HL-60/S4 treated with retinoic acid at 250 ng/mL for 4 days and 3 days (cell line): ENCODE results near the gene PRDM12.

Source experiments
- in situ Hi-C: fragments of 300-500 bp; cut with MboI; formaldehyde crosslinking; loops from 2 replicates; pipeline ENCODE4 v1.7.0; 2022; ENCODE audit warnings: low sequenced_read_pairs

Gene PRDM12

GRCh38 chr9:130664251-130665028 lies at the start of gene PRDM12:
Gene PRDM12 (plus strand): TSS chr9:130664594. CDS start chr9:130664654, 60 bp downstream.
- in situ Hi-C loops, result no loop called here

- in situ Hi-C loops, result no loop called here
Measured at GRCh38 chr9:130616451-130616850, 47.9 kb upstream of the PRDM12 start.

- in situ Hi-C loops, result no loop called here
Measured at GRCh38 chr9:130623466-130623865, 40.9 kb upstream of the PRDM12 start.

GRCh38 chr9:130624154-130624553 lies 40.2 kb upstream of the PRDM12 start:
- in situ Hi-C loops, result no loop called here

GRCh38 chr9:130626249-130626996 lies 38.0 kb upstream of the PRDM12 start:
- in situ Hi-C loops, result no loop called here

- in situ Hi-C loops, result no loop called here
Measured at GRCh38 chr9:130627051-130627450, 37.3 kb upstream of the PRDM12 start.

- in situ Hi-C loops, result no loop called here
Measured at GRCh38 chr9:130627896-130628792, 36.2 kb upstream of the PRDM12 start.

- in situ Hi-C loops, result no loop called here
Measured at GRCh38 chr9:130629443-130630070, 34.8 kb upstream of the PRDM12 start.

- in situ Hi-C loops, result no loop called here
Measured at GRCh38 chr9:130630071-130630450, 34.3 kb upstream of the PRDM12 start.

GRCh38 chr9:130630506-130631330 lies 33.7 kb upstream of the PRDM12 start:
- in situ Hi-C loops, result no loop called here

- in situ Hi-C loops, result no loop called here
Measured at GRCh38 chr9:130631331-130632080, 32.9 kb upstream of the PRDM12 start.

- in situ Hi-C loops, result no loop called here
Measured at GRCh38 chr9:130632081-130632710, 32.2 kb upstream of the PRDM12 start.

GRCh38 chr9:130632841-130633240 lies 31.6 kb upstream of the PRDM12 start:
- in situ Hi-C loops, result no loop called here

- in situ Hi-C loops, result no loop called here
Measured at GRCh38 chr9:130633336-130634190, 30.8 kb upstream of the PRDM12 start.

- in situ Hi-C loops, result no loop called here
Measured at GRCh38 chr9:130634191-130634768, 30.1 kb upstream of the PRDM12 start.

- in situ Hi-C loops, result no loop called here
Measured at GRCh38 chr9:130634801-130635200, 29.6 kb upstream of the PRDM12 start.

GRCh38 chr9:130635306-130635705 lies 29.1 kb upstream of the PRDM12 start:
- in situ Hi-C loops, result no loop called here
